Activated CD4-positive, alpha-beta memory T cell treated with anti-CD3 and anti-CD28 coated beads, Interleukin-2, amount 10 ng/mL, durations not matched to agents 7 days and 5 days (primary cell): ENCODE data around the gene ITGA3. TPM values are rescaled to one million over a fixed set of nuclear protein-coding genes. Genes with fewer than 3 reads are reported as not detected.

Experiments
- CTCF ChIA-PET: fragments of 350-600 bp; sonication (Branson Sonifier 250); formaldehyde crosslinking; loops from one replicate; lab custom pipeline; 2021; ENCODE audit warnings: antibody characterized with exemption, inconsistent platforms; lab: Charles Lee
- POLR2A ChIA-PET: fragments of 350-600 bp; sonication (Branson Sonifier 250); formaldehyde crosslinking; loops from one replicate; lab custom pipeline; 2021; ENCODE audit warnings: antibody characterized with exemption; lab: Charles Lee
- DNase-seq: peaks from one replicate; pipeline ENCODE4 v3.0.0-alpha.2; 2020
- H3K27ac Mint-ChIP-seq: one replicate; pipeline ENCODE4 v1.8.0; 2021; ENCODE audit warnings: mild to moderate bottlenecking, mixed read lengths
- H3K27me3 Mint-ChIP-seq: one replicate; pipeline ENCODE4 v1.8.0; 2021; ENCODE audit warnings: mixed read lengths
- H3K36me3 Mint-ChIP-seq: one replicate; pipeline ENCODE4 v1.8.0; 2021; ENCODE audit warnings: low read depth, mixed read lengths
- H3K4me1 Mint-ChIP-seq: one replicate; pipeline ENCODE4 v1.8.0; 2021; ENCODE audit warnings: mixed read lengths
- H3K4me3 Mint-ChIP-seq: one replicate; pipeline ENCODE4 v1.8.0; 2021; ENCODE audit warnings: mild to moderate bottlenecking, mixed read lengths
- H3K9me3 Mint-ChIP-seq: one replicate; pipeline ENCODE4 v1.8.0; 2021; ENCODE audit warnings: mixed read lengths
- total RNA-seq, 2 experiments: library from RNA; stranded (reverse); gene quantifications; one replicate each; pipeline ENCODE4 v1.2.3, GENCODE V29; 2021

Gene ITGA3
- 10 to 100 TPM; 12.5 to 13.4 TPM for total RNA-seq

- DNase-seq, result peak; percentile 71
- H3K9me3 Mint-ChIP-seq, result no peaks in the 10 kb centered on the region
- peaks cover 8% of the 10 kb centered on the region for H3K27me3 Mint-ChIP-seq
- peak within 1 kb of the TSS; percentile 88 for H3K4me3 Mint-ChIP-seq
- H3K27ac Mint-ChIP-seq, result peak within 1 kb of the TSS; percentile 24
- no peaks in the 10 kb centered on the region for H3K36me3 Mint-ChIP-seq
- POLR2A ChIA-PET, result interaction anchor here (1.2 to 1.9 kb wide), 2 partner anchors 38 to 94 kb away, joined by 3 to 8 read pairs; no protein-coding TSS in a partner anchor
- CTCF ChIA-PET, result interaction anchor here (0.5 to 3.1 kb wide), 10 partner anchors 10 to 1265 kb away, joined by 3 to 14 read pairs (median 4); partner anchors contain the start of genes PDK2 and PPP1R9B
- H3K4me1 Mint-ChIP-seq, result peaks cover 51% of the 10 kb centered on the region
Measured at GRCh38 chr17:50055426-50056216, at the start of gene ITGA3. TSS of gene ITGA3 (plus strand) at chr17:50056110. CDS start at chr17:50056440, 330 bp downstream.

GRCh38 chr17:50009282-50009681 is 46.6 kb upstream of the ITGA3 start:
- CTCF ChIA-PET, result interaction anchor here (1.0 kb wide), 1 partner anchor 9 kb away, joined by 3 read pairs; no protein-coding TSS in a partner anchor
- POLR2A ChIA-PET, result no interaction called here

GRCh38 chr17:50013079-50013478 is 42.8 kb upstream of the ITGA3 start:
- POLR2A ChIA-PET, result no interaction called here
- Mint-ChIP-seq H3K27me3 (peaks cover 32% of the 10 kb centered on the region), H3K9me3 (peaks cover 3% of the 10 kb centered on the region), H3K27ac (no peak overlapping the region), H3K4me1 (no peaks in the 10 kb centered on the region), H3K4me3 (no peak overlapping the region), H3K36me3 (no peaks in the 10 kb centered on the region)
- no peak for DNase-seq
- CTCF ChIA-PET, result interaction anchor here (1.9 kb wide), 1 partner anchor 15 kb away, joined by 4 read pairs; no protein-coding TSS in a partner anchor

More at GRCh38 chr17:50009282-50009681, 46.6 kb upstream of the ITGA3 start:
- no peak overlapping the region for H3K4me3 Mint-ChIP-seq
- no peak for DNase-seq
- H3K9me3 Mint-ChIP-seq, result peaks cover 3% of the 10 kb centered on the region
- H3K4me1 Mint-ChIP-seq, result no peaks in the 10 kb centered on the region
- no peak overlapping the region for H3K27ac Mint-ChIP-seq
- no peaks in the 10 kb centered on the region for H3K36me3 Mint-ChIP-seq
- peaks cover 38% of the 10 kb centered on the region for H3K27me3 Mint-ChIP-seq

- Mint-ChIP-seq H3K4me1 (no peaks in the 10 kb centered on the region), H3K36me3 (no peaks in the 10 kb centered on the region), H3K27me3 (peaks cover 21% of the 10 kb centered on the region), H3K9me3 (peaks cover 3% of the 10 kb centered on the region), H3K27ac (no peak overlapping the region), H3K4me3 (no peak overlapping the region)
- POLR2A ChIA-PET, result no interaction called here
- no peak for DNase-seq
- CTCF ChIA-PET, result interaction anchor here (1.3 kb wide), 1 partner anchor 73 kb away, joined by 3 read pairs; no protein-coding TSS in a partner anchor
Measured at GRCh38 chr17:50014471-50015088, 41.3 kb upstream of the ITGA3 start.

- H3K36me3 Mint-ChIP-seq, result no peaks in the 10 kb centered on the region
- peaks cover 19% of the 10 kb centered on the region for H3K27me3 Mint-ChIP-seq
- H3K9me3 Mint-ChIP-seq, result peaks cover 3% of the 10 kb centered on the region
- H3K4me1 Mint-ChIP-seq, result no peaks in the 10 kb centered on the region
- CTCF ChIA-PET, result no interaction called here
- POLR2A ChIA-PET, result no interaction called here
- no peak overlapping the region for H3K4me3 Mint-ChIP-seq
- DNase-seq, result no peak
- H3K27ac Mint-ChIP-seq, result no peak overlapping the region
Measured at GRCh38 chr17:50015146-50015545, 40.8 kb upstream of the ITGA3 start.

- ChIA-PET POLR2A (interaction anchor here (0.7 kb wide), 1 partner anchor 74 kb away, joined by 4 read pairs; no protein-coding TSS in a partner anchor), CTCF (no interaction called here)
- Mint-ChIP-seq H3K36me3 (no peaks in the 10 kb centered on the region), H3K4me3 (no peak overlapping the region), H3K27me3 (peaks cover 11% of the 10 kb centered on the region), H3K4me1 (no peaks in the 10 kb centered on the region), H3K27ac (no peak overlapping the region), H3K9me3 (peaks cover 2% of the 10 kb centered on the region)
- DNase-seq, result no peak
Measured at GRCh38 chr17:50018909-50019308, 37.0 kb upstream of the ITGA3 start.

- no peak for DNase-seq
- POLR2A ChIA-PET, result interaction anchor here (1.4 kb wide), 1 partner anchor 74 kb away, joined by 4 read pairs; the partner anchor contains the start of gene PDK2
- CTCF ChIA-PET, result interaction anchor here (3.4 kb wide), 1 partner anchor 67 kb away, joined by 10 read pairs; no protein-coding TSS in a partner anchor
- H3K36me3 Mint-ChIP-seq, result no peaks in the 10 kb centered on the region
- peaks cover 10% of the 10 kb centered on the region for H3K27me3 Mint-ChIP-seq
- no peaks in the 10 kb centered on the region for H3K4me1 Mint-ChIP-seq
- no peak overlapping the region for H3K4me3 Mint-ChIP-seq
- H3K27ac Mint-ChIP-seq, result no peak overlapping the region
- no peaks in the 10 kb centered on the region for H3K9me3 Mint-ChIP-seq
Measured at GRCh38 chr17:50020841-50021599, 34.9 kb upstream of the ITGA3 start.

- no peak overlapping the region for H3K4me3 Mint-ChIP-seq
- ChIA-PET POLR2A (interaction anchor here (1.4 kb wide), 1 partner anchor 73 kb away, joined by 4 read pairs; the partner anchor contains the start of gene PDK2), CTCF (interaction anchor here (3.4 kb wide), 1 partner anchor 66 kb away, joined by 10 read pairs; no protein-coding TSS in a partner anchor)
- peaks cover 10% of the 10 kb centered on the region for H3K27me3 Mint-ChIP-seq
- H3K36me3 Mint-ChIP-seq, result no peaks in the 10 kb centered on the region
- H3K9me3 Mint-ChIP-seq, result no peaks in the 10 kb centered on the region
- H3K27ac Mint-ChIP-seq, result no peak overlapping the region
- no peak for DNase-seq
- H3K4me1 Mint-ChIP-seq, result peaks cover 4% of the 10 kb centered on the region
Measured at GRCh38 chr17:50021681-50022370, 34.1 kb upstream of the ITGA3 start.

- Mint-ChIP-seq H3K4me3 (no peak overlapping the region), H3K9me3 (no peaks in the 10 kb centered on the region), H3K4me1 (peaks cover 10% of the 10 kb centered on the region), H3K36me3 (no peaks in the 10 kb centered on the region), H3K27me3 (peaks cover 12% of the 10 kb centered on the region), H3K27ac (no peak overlapping the region)
- DNase-seq, result no peak
- CTCF ChIA-PET, result interaction anchor here (3.4 kb wide), 1 partner anchor 65 kb away, joined by 10 read pairs; no protein-coding TSS in a partner anchor
- POLR2A ChIA-PET, result no interaction called here
Measured at GRCh38 chr17:50022463-50023130, 33.3 kb upstream of the ITGA3 start.

GRCh38 chr17:50023520-50023919 is 32.4 kb upstream of the ITGA3 start:
- Mint-ChIP-seq H3K27me3 (peaks cover 18% of the 10 kb centered on the region), H3K4me3 (no peak overlapping the region), H3K9me3 (no peaks in the 10 kb centered on the region), H3K36me3 (no peaks in the 10 kb centered on the region), H3K4me1 (peaks cover 18% of the 10 kb centered on the region), H3K27ac (no peak overlapping the region)
- ChIA-PET CTCF (no interaction called here), POLR2A (no interaction called here)
- DNase-seq, result no peak

- POLR2A ChIA-PET, result no interaction called here
- no peak for DNase-seq
- Mint-ChIP-seq H3K27me3 (peaks cover 22% of the 10 kb centered on the region), H3K4me3 (no peak overlapping the region), H3K36me3 (no peaks in the 10 kb centered on the region), H3K9me3 (no peaks in the 10 kb centered on the region), H3K4me1 (peaks cover 19% of the 10 kb centered on the region), H3K27ac (no peak overlapping the region)
- CTCF ChIA-PET, result interaction anchor here (7.7 kb wide), 1 partner anchor 63 kb away, joined by 73 read pairs; no protein-coding TSS in a partner anchor
Measured at GRCh38 chr17:50024808-50025207, 31.1 kb upstream of the ITGA3 start.
